Measurements from ENCODE around the gene SLC25A25. TPM values are rescaled to one million over a fixed set of nuclear protein-coding genes. Genes with fewer than 3 reads are reported as not detected.
"Not testable (repeated sequence)": the region's sequence is repeated elsewhere in the genome, so short reads cannot be mapped to it uniquely, and the experiment has no call there.

SLC25A25 gene
- total RNA-seq, 1 experiment from 2014 or later, result 30.8 TPM

- in situ Hi-C loops (cut with HindIII; ENCODE audit: low pct_unique_long_range_greater_than_20kb, low sequenced_read_pairs), result no loop called here
Observed at GRCh38 chr9:128125580-128126354, 57.7 kb downstream of the SLC25A25 start.

GRCh38 chr9:128127568-128127989 lies 59.5 kb downstream of the SLC25A25 start, which contains the start of gene PTGES2:
Gene PTGES2 (minus strand): TSS chr9:128127729. CDS start chr9:128127717, 12 bp downstream.
- in situ Hi-C loops (cut with HindIII; ENCODE audit: low pct_unique_long_range_greater_than_20kb, low sequenced_read_pairs), result no loop called here
- peak; percentile 81 for DNase-seq (ENCODE audit: low read depth, low spot score)

More at GRCh38 chr9:128125580-128126354, 57.7 kb downstream of the SLC25A25 start:
- no peak for DNase-seq (ENCODE audit: low read depth, low spot score)

GRCh38 chr9:128127990-128128835 lies 60.2 kb downstream of the SLC25A25 start:
- DNase-seq (ENCODE audit: low read depth, low spot score), result peak; percentile 90
- in situ Hi-C loops (cut with HindIII; ENCODE audit: low pct_unique_long_range_greater_than_20kb, low sequenced_read_pairs), result no loop called here

- in situ Hi-C loops (cut with HindIII; ENCODE audit: low pct_unique_long_range_greater_than_20kb, low sequenced_read_pairs), result no loop called here
- no peak for DNase-seq (ENCODE audit: low read depth, low spot score)
Observed at GRCh38 chr9:128128836-128129590, 61.0 kb downstream of the SLC25A25 start.

- DNase-seq (ENCODE audit: low read depth, low spot score); in situ Hi-C loops (cut with HindIII; ENCODE audit: low pct_unique_long_range_greater_than_20kb, low sequenced_read_pairs): not testable (repeated sequence)
Observed at GRCh38 chr9:128129976-128130590, 62.1 kb downstream of the SLC25A25 start.

- in situ Hi-C loops (cut with HindIII; ENCODE audit: low pct_unique_long_range_greater_than_20kb, low sequenced_read_pairs); DNase-seq (ENCODE audit: low read depth, low spot score): not testable (repeated sequence)
Observed at GRCh38 chr9:128130651-128131050, 62.6 kb downstream of the SLC25A25 start.

- DNase-seq (ENCODE audit: low read depth, low spot score); in situ Hi-C loops (cut with HindIII; ENCODE audit: low pct_unique_long_range_greater_than_20kb, low sequenced_read_pairs): not testable (repeated sequence)
Observed at GRCh38 chr9:128131346-128131745, 63.3 kb downstream of the SLC25A25 start.

- in situ Hi-C loops (cut with HindIII; ENCODE audit: low pct_unique_long_range_greater_than_20kb, low sequenced_read_pairs); DNase-seq (ENCODE audit: low read depth, low spot score): not testable (repeated sequence)
Observed at GRCh38 chr9:128132139-128132538, 64.1 kb downstream of the SLC25A25 start.

- in situ Hi-C loops (cut with HindIII; ENCODE audit: low pct_unique_long_range_greater_than_20kb, low sequenced_read_pairs); DNase-seq (ENCODE audit: low read depth, low spot score): not testable (repeated sequence)
Observed at GRCh38 chr9:128135561-128135960, 67.5 kb downstream of the SLC25A25 start.

- no peak for DNase-seq (ENCODE audit: low read depth, low spot score)
- in situ Hi-C loops (cut with HindIII; ENCODE audit: low pct_unique_long_range_greater_than_20kb, low sequenced_read_pairs), result no loop called here
Observed at GRCh38 chr9:128136816-128137793, 69.1 kb downstream of the SLC25A25 start.

- in situ Hi-C loops (cut with HindIII; ENCODE audit: low pct_unique_long_range_greater_than_20kb, low sequenced_read_pairs), result no loop called here
- DNase-seq (ENCODE audit: low read depth, low spot score), result no peak
Observed at GRCh38 chr9:128138001-128138400, 70.0 kb downstream of the SLC25A25 start.

- in situ Hi-C loops (cut with HindIII; ENCODE audit: low pct_unique_long_range_greater_than_20kb, low sequenced_read_pairs), result no loop called here
- no peak for DNase-seq (ENCODE audit: low read depth, low spot score)
Observed at GRCh38 chr9:128139621-128140020, 71.6 kb downstream of the SLC25A25 start.

- DNase-seq (ENCODE audit: low read depth, low spot score), result no peak
- in situ Hi-C loops (cut with HindIII; ENCODE audit: low pct_unique_long_range_greater_than_20kb, low sequenced_read_pairs), result no loop called here
Observed at GRCh38 chr9:128141604-128142003, 73.6 kb downstream of the SLC25A25 start.

- DNase-seq (ENCODE audit: low read depth, low spot score), result no peak
- in situ Hi-C loops (cut with HindIII; ENCODE audit: low pct_unique_long_range_greater_than_20kb, low sequenced_read_pairs), result no loop called here
Observed at GRCh38 chr9:128142061-128142460, 74.0 kb downstream of the SLC25A25 start.

- in situ Hi-C loops (cut with HindIII; ENCODE audit: low pct_unique_long_range_greater_than_20kb, low sequenced_read_pairs), result no loop called here
Observed at GRCh38 chr9:128142596-128142995, 74.6 kb downstream of the SLC25A25 start.

GRCh38 chr9:128143525-128144238 lies 75.7 kb downstream of the SLC25A25 start:
- DNase-seq (ENCODE audit: low read depth, low spot score), result no peak
- in situ Hi-C loops (cut with HindIII; ENCODE audit: low pct_unique_long_range_greater_than_20kb, low sequenced_read_pairs), result no loop called here

More at GRCh38 chr9:128142596-128142995, 74.6 kb downstream of the SLC25A25 start:
- no peak for DNase-seq (ENCODE audit: low read depth, low spot score)
